ENCODE results near the gene ZDHHC12.

DNA sequence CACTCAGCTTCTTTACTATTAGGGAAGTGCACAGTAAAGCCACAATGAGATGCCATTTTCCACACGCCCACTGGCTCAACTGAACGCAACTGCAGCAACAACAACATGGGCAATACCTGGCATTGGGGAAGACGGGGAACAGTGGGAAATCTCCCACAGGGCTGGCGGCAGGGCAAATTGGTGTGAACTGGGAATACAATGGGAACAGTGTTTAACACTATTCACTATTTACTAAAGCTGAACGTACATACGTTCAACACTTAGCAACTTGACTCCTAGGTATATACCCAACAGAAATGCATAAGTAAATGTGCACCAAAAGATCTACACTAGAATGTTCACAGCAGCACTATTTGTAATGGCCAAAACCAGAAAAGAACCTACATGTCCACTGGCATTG is 33.7 kb upstream of the ZDHHC12 start:
- TF ChIP-seq, protein P1, sequence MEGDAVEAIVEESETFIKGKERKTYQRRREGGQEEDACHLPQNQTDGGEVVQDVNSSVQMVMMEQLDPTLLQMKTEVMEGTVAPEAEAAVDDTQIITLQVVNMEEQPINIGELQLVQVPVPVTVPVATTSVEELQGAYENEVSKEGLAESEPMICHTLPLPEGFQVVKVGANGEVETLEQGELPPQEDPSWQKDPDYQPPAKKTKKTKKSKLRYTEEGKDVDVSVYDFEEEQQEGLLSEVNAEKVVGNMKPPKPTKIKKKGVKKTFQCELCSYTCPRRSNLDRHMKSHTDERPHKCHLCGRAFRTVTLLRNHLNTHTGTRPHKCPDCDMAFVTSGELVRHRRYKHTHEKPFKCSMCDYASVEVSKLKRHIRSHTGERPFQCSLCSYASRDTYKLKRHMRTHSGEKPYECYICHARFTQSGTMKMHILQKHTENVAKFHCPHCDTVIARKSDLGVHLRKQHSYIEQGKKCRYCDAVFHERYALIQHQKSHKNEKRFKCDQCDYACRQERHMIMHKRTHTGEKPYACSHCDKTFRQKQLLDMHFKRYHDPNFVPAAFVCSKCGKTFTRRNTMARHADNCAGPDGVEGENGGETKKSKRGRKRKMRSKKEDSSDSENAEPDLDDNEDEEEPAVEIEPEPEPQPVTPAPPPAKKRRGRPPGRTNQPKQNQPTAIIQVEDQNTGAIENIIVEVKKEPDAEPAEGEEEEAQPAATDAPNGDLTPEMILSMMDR (IDR thresholded peaks at IDR 0.05) = no peak
- TF ChIP-seq POLR2A (IDR thresholded peaks at IDR 0.05) = no peak

All from esophagus squamous epithelium (tissue), 4 donors.